ENCODE measurements around the gene ROBO2.

DNA sequence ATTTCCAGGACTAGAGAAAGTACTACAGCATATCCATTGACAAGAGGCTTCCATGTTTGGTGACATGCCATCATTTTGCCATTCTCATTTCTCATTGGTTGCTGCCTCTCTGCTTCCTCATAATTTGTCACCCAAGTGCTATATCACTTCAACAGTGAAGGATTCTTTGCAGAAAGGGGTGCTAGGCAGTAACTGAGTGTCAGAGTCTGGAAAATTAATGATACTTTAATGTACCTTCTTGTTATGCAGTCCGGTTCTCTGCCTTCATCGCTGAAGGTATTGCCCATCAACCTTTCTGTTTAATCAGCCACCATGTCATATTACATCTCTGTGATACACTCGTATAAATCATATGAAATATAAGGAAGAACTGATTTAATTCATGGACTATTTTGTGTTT is 550.3 kb downstream of the ROBO2 start:
- no peak for TF ChIP-seq CTCF (IDR thresholded peaks at IDR 0.05)
- TF ChIP-seq POLR2A (IDR thresholded peaks at IDR 0.05), result no peak
- no peak for TF ChIP-seq POLR2AphosphoS5 (IDR thresholded peaks at IDR 0.05; ENCODE audit: insufficient read depth in 1 of 2, low read depth in 1 of 2)

All from vagina (tissue), 2 donors.